AG04449 (cell line): ENCODE data around the gene CBX5.
A peak's percentile ranks its signal among the peaks of the same experiment; 100 is the strongest.
"Not testable (repeated sequence)": the region's sequence is repeated elsewhere in the genome, so short reads cannot be mapped to it uniquely, and the experiment has no call there.

ENCODE experiments used
- CTCF ChIA-PET: fragments of 350-600 bp; formaldehyde crosslinking; extraction: SDS; loops from one replicate; lab custom pipeline; 2021; ENCODE audit warnings: antibody characterized with exemption; lab: Yijun Ruan, JAX
- POLR2A ChIA-PET: fragments of 400-600, 350-600 bp; formaldehyde crosslinking; extraction: SDS; loops from one replicate; lab custom pipeline; 2020; ENCODE audit warnings: antibody characterized with exemption, inconsistent platforms; lab: Yijun Ruan, JAX
- DNase-seq: peaks from one replicate; pipeline ENCODE4 v3.0.0-alpha.2; 2010; ENCODE audit warnings: low read depth, low spot score
- H3K4me3 ChIP-seq: 2 replicates; pipeline ENCODE4 v1.5.1; 2011; ENCODE audit warnings: low read depth, mild to moderate bottlenecking, control low read depth, low read length
- TF ChIP-seq, protein P1 (sequence below): IDR thresholded peaks from one replicate; pipeline ENCODE4 v1.5.1; 2011; ENCODE audit warnings: mild to moderate bottlenecking, moderate library complexity, low read length, control low read depth, inconsistent platforms; ENCODE audit not compliant: insufficient read depth; ENCODE audit errors: missing control alignments

The CBX5 gene

DNA sequence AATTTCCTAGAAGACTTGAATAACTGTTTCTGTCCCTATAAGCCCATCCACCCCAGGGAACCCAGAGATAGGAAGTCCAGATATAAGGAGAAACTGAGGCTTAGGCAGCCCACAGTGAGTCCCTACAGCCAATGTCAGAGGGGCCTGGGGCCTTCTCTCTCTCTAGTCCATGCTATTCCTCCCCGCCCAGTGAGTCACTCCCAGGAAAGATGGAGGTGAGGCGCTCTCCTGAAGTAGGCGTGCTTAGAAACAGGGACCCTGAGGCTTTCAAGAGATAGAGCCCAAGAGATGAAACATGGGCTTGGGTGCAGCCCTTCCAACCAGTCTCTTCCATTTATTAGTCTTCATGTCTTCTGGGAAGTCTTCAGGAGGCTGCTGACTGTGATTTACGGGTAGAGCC is 88.8 kb downstream of the CBX5 start:
- TF ChIP-seq, protein P1, sequence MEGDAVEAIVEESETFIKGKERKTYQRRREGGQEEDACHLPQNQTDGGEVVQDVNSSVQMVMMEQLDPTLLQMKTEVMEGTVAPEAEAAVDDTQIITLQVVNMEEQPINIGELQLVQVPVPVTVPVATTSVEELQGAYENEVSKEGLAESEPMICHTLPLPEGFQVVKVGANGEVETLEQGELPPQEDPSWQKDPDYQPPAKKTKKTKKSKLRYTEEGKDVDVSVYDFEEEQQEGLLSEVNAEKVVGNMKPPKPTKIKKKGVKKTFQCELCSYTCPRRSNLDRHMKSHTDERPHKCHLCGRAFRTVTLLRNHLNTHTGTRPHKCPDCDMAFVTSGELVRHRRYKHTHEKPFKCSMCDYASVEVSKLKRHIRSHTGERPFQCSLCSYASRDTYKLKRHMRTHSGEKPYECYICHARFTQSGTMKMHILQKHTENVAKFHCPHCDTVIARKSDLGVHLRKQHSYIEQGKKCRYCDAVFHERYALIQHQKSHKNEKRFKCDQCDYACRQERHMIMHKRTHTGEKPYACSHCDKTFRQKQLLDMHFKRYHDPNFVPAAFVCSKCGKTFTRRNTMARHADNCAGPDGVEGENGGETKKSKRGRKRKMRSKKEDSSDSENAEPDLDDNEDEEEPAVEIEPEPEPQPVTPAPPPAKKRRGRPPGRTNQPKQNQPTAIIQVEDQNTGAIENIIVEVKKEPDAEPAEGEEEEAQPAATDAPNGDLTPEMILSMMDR: no peak

DNA sequence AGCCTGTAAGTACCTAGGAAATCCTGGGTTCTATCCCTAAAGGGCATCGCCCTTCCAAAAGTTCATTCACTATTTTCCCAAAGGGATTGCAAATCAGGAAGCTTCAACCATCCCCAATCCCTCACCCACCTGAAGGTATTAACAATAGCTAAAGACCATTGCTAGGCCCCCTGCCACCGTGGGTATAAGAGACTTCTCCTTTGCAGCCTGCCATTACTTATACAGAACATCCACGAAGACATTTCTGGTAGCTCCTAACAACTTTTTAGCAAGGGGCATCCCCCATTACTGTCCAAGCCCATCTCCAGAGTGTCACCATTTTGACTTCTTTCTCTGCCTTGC is 90.8 kb downstream of the CBX5 start:
- ChIA-PET CTCF (interaction anchor here (0.7 to 28.5 kb wide), 8 partner anchors 16 to 445 kb away, joined by 3 to 908 read pairs (median 47); partner anchors contain the start of genes HOXC10, HOXC5, HOXC6 and HOXC8), POLR2A (interaction anchor here (0.6 to 1.4 kb wide), 4 partner anchors 16 to 172 kb away, joined by 3 to 4 read pairs (median 4); partner anchors contain the start of gene HOXC5)
- TF ChIP-seq, protein P1: no peak
- H3K4me3 ChIP-seq: peak overlapping the region; percentile 30
- DNase-seq: no peak

More for the DNA sequence above, 88.8 kb downstream of the CBX5 start:
- DNase-seq: no peak
- H3K4me3 ChIP-seq: no peak overlapping the region
- ChIA-PET CTCF (interaction anchor here (0.6 to 28.5 kb wide), 24 partner anchors 10 to 445 kb away, joined by 3 to 908 read pairs (median 4); partner anchors contain the start of genes HOXC10, HOXC5, HOXC6 and HOXC8), POLR2A (interaction anchor here (0.6 to 2.7 kb wide), 6 partner anchors 16 to 206 kb away, joined by 3 to 16 read pairs (median 7); partner anchors contain the start of genes HOXC10, HOXC5 and HOXC8)

DNA sequence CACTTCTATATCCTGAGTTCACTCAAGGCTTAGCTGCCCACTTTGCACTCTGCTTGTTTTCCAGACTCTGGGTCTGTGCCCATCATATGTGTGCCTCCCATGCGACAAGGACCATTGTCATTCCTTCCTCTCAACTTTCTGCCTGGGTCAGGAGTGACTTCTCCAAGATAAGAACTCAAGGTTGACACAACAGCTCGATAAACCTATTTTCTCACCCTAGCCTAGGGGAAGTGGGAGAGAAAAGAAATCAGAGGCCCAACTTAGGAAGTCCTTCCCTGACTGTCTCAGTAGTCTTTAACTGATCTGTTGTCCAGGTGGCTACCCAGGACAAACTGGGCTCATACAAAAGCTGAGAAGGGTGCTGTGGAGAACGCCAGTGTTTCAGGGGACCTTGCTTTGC is 92.8 kb downstream of the CBX5 start:
- ChIA-PET CTCF (interaction anchor here (1.1 to 28.5 kb wide), 8 partner anchors 14 to 201 kb away, joined by 3 to 908 read pairs (median 48); partner anchors contain the start of genes HOXC10, HOXC5, HOXC6 and HOXC8), POLR2A (no interaction called here)
- TF ChIP-seq, protein P1: no peak
- no peak overlapping the region for H3K4me3 ChIP-seq
- DNase-seq: no peak

DNA sequence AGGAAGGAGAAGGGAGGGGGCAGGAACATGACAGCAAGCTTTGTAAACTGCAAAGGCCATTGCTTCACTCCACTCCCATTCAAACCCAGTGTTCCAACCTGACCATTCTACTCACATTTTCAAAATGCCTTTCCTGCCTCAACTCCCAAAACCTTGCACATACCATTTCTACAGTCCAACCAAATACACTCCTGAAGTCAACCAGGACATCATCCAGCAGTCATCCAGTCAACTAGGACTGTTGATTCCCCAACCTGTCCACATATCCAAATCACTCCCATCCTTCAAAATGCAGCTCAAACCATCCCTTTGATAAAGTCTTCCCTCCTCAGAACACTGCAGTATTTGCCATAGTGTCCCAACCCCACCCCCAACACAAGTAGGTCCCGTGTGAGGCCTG is 94.0 kb downstream of the CBX5 start:
- POLR2A ChIA-PET: interaction anchor here (0.8 kb wide), 1 partner anchor 13 kb away, joined by 4 read pairs; no protein-coding TSS in a partner anchor

DNA sequence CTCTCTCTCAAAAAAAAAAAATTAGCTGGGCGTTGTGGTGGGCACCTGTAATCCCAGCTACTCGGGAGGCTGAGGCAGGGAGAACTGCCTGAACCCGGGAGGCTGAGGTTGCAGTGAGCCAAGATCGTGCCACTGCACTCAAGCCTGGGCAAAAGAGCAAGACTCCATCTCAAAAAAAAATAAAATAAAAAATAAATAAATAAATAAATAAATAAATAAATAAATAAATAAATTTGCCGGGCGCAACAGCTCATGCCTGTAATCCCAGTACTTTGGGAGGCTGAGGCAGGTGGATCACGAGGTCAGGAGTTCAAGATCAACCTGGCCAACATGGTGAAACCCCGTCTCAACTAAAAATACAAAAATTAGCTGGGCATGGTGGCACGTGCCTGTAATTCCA is 94.6 kb downstream of the CBX5 start:
- H3K4me3 ChIP-seq, DNase-seq: not testable (repeated sequence)
- POLR2A ChIA-PET: interaction anchor here (0.8 kb wide), 1 partner anchor 13 kb away, joined by 4 read pairs; no protein-coding TSS in a partner anchor
- CTCF ChIA-PET: interaction anchor here (1.5 to 28.5 kb wide), 4 partner anchors 12 to 155 kb away, joined by 3 to 908 read pairs (median 156); partner anchors contain the start of genes HOXC5 and HOXC6

More for the DNA sequence above, 94.0 kb downstream of the CBX5 start:
- no peak for DNase-seq
- H3K4me3 ChIP-seq: no peak overlapping the region
- CTCF ChIA-PET: interaction anchor here (1.0 to 28.5 kb wide), 6 partner anchors 12 to 156 kb away, joined by 3 to 908 read pairs (median 4); partner anchors contain the start of genes HOXC5 and HOXC6
- TF ChIP-seq, protein P1: no peak

DNA sequence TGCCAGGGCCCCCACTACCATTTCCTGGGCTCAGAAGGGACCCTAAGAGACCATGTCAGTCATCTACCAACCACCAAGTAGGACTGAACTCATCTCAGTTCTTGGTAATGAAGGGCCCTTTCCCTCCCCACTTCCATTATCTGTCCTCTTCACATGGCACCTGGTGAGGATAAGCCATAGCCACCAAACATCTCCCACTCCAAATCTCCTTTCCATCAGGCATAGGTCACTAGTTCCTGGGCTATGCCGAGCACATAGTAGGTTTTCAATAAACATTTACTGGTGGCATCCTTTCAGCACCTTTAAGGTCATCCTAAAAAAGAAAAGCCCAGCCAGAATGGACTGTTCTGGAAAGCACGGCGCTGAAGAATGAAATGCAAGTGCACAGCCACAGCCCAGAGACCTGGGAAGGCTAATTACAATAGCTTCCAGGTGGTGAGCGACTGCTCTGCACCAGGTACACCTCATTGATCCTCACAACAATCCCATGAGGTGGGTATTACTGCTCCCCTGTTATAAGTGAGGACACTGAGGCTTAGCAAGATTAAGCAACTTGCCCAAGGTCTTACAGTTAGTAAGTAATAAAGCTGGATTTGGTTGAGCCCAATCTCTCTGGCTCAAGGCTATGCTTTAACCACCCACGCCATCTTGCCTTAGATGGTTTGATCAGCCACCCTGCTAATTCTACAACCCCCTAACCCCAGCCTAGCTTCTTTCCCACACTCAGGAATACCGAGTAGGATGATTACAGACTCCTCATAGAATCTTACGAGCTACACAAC is 95.7 kb downstream of the CBX5 start:
- POLR2A ChIA-PET: no interaction called here
- no peak for DNase-seq
- CTCF ChIA-PET: interaction anchor here (1.0 to 28.5 kb wide), 5 partner anchors 15 to 199 kb away, joined by 3 to 908 read pairs (median 3); partner anchors contain the start of genes HOXC10, HOXC5 and HOXC6
- no peak overlapping the region for H3K4me3 ChIP-seq
- TF ChIP-seq, protein P1: no peak
